ENCODE measurements around the gene SRRM2.
A peak's percentile ranks its signal among the peaks of the same experiment; 100 is the strongest.

SRRM2 gene

GRCh38 chr16:2765462-2766404 is 13.3 kb downstream of the SRRM2 start:
- no peak for DNase-seq

- no peak for DNase-seq
Observed at GRCh38 chr16:2766430-2767139, 14.1 kb downstream of the SRRM2 start.

- no peak for DNase-seq
Observed at GRCh38 chr16:2767140-2767731, 14.8 kb downstream of the SRRM2 start.

GRCh38 chr16:2767891-2768290 is 15.5 kb downstream of the SRRM2 start:
- DNase-seq = no peak

- DNase-seq = no peak
Observed at GRCh38 chr16:2768403-2769089, 16.1 kb downstream of the SRRM2 start.

GRCh38 chr16:2769100-2769529 is 16.7 kb downstream of the SRRM2 start:
- no peak for DNase-seq

- DNase-seq = no peak
Observed at GRCh38 chr16:2769675-2770056, 17.2 kb downstream of the SRRM2 start.

- no peak for DNase-seq
Observed at GRCh38 chr16:2770057-2770951, 17.9 kb downstream of the SRRM2 start.

GRCh38 chr16:2771496-2772402 is 19.3 kb downstream of the SRRM2 start:
- DNase-seq = no peak

- no peak for DNase-seq
Observed at GRCh38 chr16:2773188-2773968, 20.9 kb downstream of the SRRM2 start.

- DNase-seq = no peak
Observed at GRCh38 chr16:2774161-2774891, 21.9 kb downstream of the SRRM2 start.

- DNase-seq = no peak
Observed at GRCh38 chr16:2775131-2775716, 22.8 kb downstream of the SRRM2 start.

GRCh38 chr16:2775765-2776499 is 23.5 kb downstream of the SRRM2 start:
- DNase-seq = no peak

GRCh38 chr16:2776500-2777139 is 24.2 kb downstream of the SRRM2 start:
- DNase-seq = no peak

- peak; percentile 89 for DNase-seq
Observed at GRCh38 chr16:2777231-2777902, 24.9 kb downstream of the SRRM2 start, which contains the start of gene ELOB. ELOB (minus strand) TSS chr16:2777280; CDS start chr16:2777239, 41 bp downstream.

GRCh38 chr16:2777903-2778629 is 25.6 kb downstream of the SRRM2 start:
- DNase-seq = no peak

All from activated CD8-positive, alpha-beta memory T cell treated with anti-CD3 and anti-CD28 coated beads, Interleukin-2, amount 50 U/mL, for 4 hours (primary cell).